Muscle layer of colon (tissue), 2 donors: ENCODE measurements around the gene TRAF7.

Experiments used
- H3K27ac ChIP-seq: one replicate; pipeline ENCODE4 v1.7.0; 2013; ENCODE audit warnings: low read depth, mild to moderate bottlenecking, low read length, moderate library complexity
- H3K27me3 ChIP-seq, 2 donors: one replicate each; pipeline ENCODE4 v1.7.0; 2013; ENCODE audit warnings: low read length in 2 of 2, mild to moderate bottlenecking in 2 of 2; ENCODE audit not compliant: insufficient read depth in 2 of 2, control insufficient read depth in 1 of 2
- H3K36me3 ChIP-seq: one replicate; pipeline ENCODE4 v1.7.0; 2013; ENCODE audit warnings: mild to moderate bottlenecking, low read length; ENCODE audit not compliant: insufficient read depth
- H3K4me1 ChIP-seq: one replicate; pipeline ENCODE4 v1.7.0; 2013; ENCODE audit warnings: mild to moderate bottlenecking, low read length; ENCODE audit not compliant: insufficient read depth
- H3K4me3 ChIP-seq, 2 donors: one replicate each; pipeline ENCODE4 v1.7.0; 2013; ENCODE audit warnings: low read length in 2 of 2, low read depth in 1 of 2, mild to moderate bottlenecking in 1 of 2, moderate library complexity in 1 of 2
- H3K9ac ChIP-seq: one replicate; pipeline ENCODE4 v1.7.0; 2013; ENCODE audit warnings: low read length
- H3K9me3 ChIP-seq: one replicate; pipeline ENCODE4 v1.7.0; 2013; ENCODE audit warnings: mild to moderate bottlenecking, low read length
- donor health status: abdominal sarcoma.
- donor health status: Adenocarcinoma of cecum.

Gene TRAF7

GRCh38 chr16:2209258-2210008, 53.9 kb downstream of the TRAF7 start:
- no peak overlapping the region for H3K9ac ChIP-seq
- H3K4me1 ChIP-seq, result peaks cover 23% of the 10 kb centered on the region
- no peak overlapping the region for H3K27ac ChIP-seq
- H3K4me3 ChIP-seq, result no peak overlapping the region
- no peaks in the 10 kb centered on the region for H3K9me3 ChIP-seq
- H3K27me3 ChIP-seq, result no peaks in the 10 kb centered on the region
- H3K36me3 ChIP-seq, result peaks cover 19% of the 10 kb centered on the region

DNA sequence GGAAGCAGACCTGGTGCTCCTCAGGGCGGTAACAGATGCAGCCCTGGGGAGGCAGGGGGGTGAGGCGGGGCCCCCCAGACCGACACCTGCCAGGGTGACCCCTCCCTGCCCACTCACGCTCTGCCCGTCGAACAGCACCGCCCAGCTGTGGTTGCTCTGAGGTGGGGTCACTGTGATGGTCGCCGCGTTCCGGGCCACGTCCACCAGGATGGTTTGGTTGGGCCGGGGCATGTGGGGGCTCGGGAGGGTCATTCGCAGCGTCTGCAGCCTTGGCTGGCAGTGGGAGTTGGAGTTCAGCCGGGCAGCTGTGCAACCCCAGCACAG, 54.4 kb downstream of the TRAF7 start:
- Histone ChIP-seq H3K27ac (no peak overlapping the region), H3K4me1 (peaks cover 18% of the 10 kb centered on the region), H3K4me3 (no peak overlapping the region), H3K9me3 (no peaks in the 10 kb centered on the region), H3K36me3 (peaks cover 19% of the 10 kb centered on the region), H3K27me3 (no peaks in the 10 kb centered on the region), H3K9ac (no peak overlapping the region)

DNA sequence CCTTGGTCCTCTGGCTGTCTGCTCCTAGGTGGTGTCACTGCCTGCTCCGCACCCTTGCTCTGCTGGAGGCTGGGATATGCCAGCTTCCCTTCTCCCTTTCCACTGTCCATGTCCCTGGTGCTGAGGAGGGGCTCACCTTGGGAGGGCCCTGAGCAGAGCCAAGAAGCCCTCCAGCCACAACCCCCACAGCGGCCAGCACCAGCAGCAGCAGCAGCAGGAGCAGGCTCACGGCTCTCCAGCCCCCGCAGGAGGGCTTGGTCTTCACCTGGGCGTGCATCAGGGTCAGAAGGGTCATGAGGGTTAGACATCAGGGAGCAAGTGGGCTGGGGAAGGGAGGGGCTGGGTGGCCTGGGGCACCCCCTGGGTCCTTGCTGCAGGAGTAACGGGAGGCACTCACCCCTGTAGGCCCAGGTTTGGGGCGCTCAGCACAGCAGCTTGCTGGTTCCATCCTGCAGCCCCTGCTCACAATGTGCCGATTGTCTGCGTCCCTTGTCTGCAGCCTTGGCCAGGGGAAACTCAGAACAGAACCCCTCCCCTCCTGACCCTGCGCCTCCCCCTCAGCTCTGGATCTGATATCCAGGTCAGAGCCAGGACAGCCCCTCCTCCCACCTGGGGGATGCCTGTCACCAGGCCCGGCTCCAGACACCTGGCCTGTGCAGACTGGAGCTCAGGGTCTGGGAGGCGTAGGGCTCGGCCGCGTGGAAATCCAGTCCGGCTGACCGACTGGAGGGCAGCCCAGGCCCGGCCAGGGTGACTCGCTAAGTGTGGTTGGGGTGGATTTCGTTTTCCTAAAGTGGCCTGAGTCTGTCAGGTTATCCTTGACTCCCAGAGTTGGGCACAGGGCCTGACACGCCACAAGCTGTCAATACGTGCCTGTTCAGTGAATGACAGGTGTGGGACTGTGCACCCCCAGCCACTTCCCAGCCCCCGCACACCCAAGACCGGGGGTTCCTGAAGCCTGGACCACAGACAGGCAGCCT, 55.1 kb downstream of the TRAF7 start, which contains the start of gene BRICD5:
TSS of gene BRICD5 (minus strand) at position 478 of the 980 bp plus-strand sequence. CDS start at position 448, 30 bp downstream.
- H3K4me1 ChIP-seq, result peaks cover 18% of the 10 kb centered on the region
- no peaks in the 10 kb centered on the region for H3K27me3 ChIP-seq
- peaks cover 19% of the 10 kb centered on the region for H3K36me3 ChIP-seq
- H3K9ac ChIP-seq, result no peak within 1 kb of the TSS
- no peaks in the 10 kb centered on the region for H3K9me3 ChIP-seq
- no peak within 1 kb of the TSS for H3K27ac ChIP-seq
- no peak within 1 kb of the TSS for H3K4me3 ChIP-seq

DNA sequence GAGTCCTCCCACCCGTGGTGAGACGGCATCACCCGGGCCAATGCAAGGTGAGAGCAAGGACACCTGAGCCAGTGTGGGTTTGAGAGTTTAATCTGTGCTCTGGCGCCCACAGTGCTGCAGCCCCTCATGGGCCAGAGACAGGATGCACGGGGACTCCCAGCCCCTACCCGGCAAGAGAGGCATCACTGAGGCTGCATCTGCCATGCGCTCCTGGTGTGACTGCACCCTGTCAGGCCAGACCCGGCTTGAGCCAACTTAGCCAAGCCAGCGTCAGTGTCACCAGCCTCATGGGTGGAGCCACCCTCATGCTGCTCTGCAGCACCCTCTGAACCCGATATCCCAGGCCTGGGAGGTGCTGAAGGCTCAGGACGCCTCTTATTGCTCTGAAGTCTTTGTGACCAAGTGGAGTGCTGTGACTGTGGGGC, 56.4 kb downstream of the TRAF7 start:
- H3K4me1 ChIP-seq, result peaks cover 12% of the 10 kb centered on the region
- no peaks in the 10 kb centered on the region for H3K9me3 ChIP-seq
- H3K4me3 ChIP-seq, result no peak overlapping the region
- H3K9ac ChIP-seq, result no peak overlapping the region
- peaks cover 19% of the 10 kb centered on the region for H3K36me3 ChIP-seq
- H3K27ac ChIP-seq, result no peak overlapping the region
- H3K27me3 ChIP-seq, result no peaks in the 10 kb centered on the region

DNA sequence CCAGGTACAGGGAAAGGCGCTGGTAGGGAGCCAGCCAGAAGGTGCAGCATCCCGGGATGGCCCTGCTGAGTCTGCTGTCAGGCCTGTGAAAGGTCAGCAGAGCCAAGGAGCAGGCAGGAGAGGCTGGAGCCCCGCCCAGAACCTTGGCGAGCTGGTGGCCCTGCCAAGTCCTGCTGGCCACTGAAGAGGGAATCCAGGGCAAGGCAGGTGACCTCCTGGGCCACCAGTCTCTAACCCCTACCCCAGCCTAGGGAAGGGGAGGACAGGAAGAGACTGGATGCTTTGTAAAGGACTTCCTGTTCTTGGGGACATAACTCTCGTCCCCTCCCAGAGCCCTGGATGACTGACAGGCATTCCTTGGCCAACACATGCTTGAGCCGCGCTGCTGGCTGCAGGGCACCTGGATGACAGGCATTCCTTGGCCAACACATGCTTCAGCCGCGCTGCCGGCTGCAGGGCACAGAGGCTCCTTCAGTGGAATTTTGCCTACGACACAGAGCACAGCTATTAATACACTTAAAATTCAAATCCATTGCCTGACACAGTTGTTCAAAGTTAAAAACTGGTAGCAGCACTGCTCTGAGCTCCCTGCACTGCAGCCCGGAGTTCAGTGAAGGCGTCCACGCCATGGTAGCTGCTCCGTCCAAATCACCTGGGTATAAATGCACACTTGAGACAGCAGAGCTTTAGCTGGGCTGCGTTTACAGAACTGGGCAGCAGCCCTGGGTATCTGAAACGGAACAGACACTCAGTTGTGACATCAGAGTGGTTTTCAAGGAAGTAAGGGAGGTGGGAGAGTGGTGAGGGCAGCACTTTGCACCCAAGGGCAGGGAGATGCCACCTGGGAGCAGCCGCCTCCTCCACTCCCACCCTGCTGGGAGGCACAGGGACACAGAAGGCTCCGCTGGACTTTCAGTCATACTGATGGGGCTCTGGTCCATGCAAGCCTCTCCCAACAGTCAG, 57.1 kb downstream of the TRAF7 start:
- H3K27ac ChIP-seq, result no peak overlapping the region
- no peak overlapping the region for H3K9ac ChIP-seq
- H3K4me3 ChIP-seq, result peak overlapping the region in 1 of 2 donors; percentile 6
- H3K27me3 ChIP-seq, result no peaks in the 10 kb centered on the region
- no peaks in the 10 kb centered on the region for H3K9me3 ChIP-seq
- peaks cover 12% of the 10 kb centered on the region for H3K4me1 ChIP-seq
- H3K36me3 ChIP-seq, result peaks cover 15% of the 10 kb centered on the region

DNA sequence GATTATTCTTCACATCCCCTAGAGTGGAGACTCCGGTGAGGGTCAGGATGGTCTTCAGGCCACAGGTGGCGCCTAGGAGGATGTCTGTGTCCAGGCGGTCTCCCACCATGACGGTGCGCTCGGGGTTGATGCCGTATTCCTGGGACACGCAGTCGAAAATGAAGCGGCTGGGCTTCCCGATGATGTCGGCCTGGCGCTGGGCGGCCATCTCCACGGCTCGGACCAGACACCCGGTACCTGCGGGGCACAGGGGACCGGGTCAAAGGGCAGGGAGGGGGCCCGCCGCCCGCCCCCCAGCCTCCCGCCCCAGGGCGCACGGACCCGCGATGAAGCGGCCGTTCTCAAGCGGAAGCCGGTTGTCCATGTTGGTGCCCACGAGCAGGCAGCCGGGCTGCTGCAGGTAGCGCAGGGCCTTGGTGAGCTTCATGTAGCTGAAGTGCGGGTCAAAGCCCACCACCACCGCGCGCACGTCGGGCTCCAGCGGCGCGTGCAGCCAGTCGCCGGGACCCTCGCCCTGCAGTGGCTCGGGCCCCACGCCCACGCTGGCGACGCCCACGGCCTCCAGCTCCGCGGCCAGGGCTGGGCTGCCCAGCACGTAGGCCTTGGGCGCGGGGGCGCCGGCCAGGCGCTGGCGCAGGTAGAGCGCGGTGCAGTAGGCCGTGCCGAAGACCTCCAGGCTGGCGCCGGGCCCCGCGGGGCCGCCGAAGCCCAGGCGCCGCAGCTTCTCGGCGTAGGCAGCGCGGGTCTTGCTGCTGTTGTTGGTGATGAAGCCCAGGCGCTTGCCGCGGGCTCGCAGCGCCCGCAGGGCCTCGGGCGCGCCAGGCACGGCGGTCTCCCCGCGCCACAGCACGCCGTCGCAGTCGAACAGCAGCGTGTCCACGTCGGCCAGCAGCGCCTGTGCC, 58.5 kb downstream of the TRAF7 start:
- H3K9me3 ChIP-seq, result no peaks in the 10 kb centered on the region
- peak overlapping the region; percentile 63 to 80 for H3K4me3 ChIP-seq
- peak overlapping the region; percentile 78 for H3K27ac ChIP-seq
- no peaks in the 10 kb centered on the region for H3K27me3 ChIP-seq
- H3K4me1 ChIP-seq, result peaks cover 12% of the 10 kb centered on the region
- H3K36me3 ChIP-seq, result peaks cover 2% of the 10 kb centered on the region
- peak overlapping the region; percentile 21 for H3K9ac ChIP-seq

GRCh38 chr16:2214719-2214968, 59.1 kb downstream of the TRAF7 start, which contains the start of gene PGP:
Gene PGP (minus strand): TSS chr16:2214840. CDS start chr16:2214777, 63 bp downstream.
- peak within 1 kb of the TSS; percentile 88 for H3K27ac ChIP-seq
- no peaks in the 10 kb centered on the region for H3K9me3 ChIP-seq
- H3K4me3 ChIP-seq, result peak within 1 kb of the TSS; percentile 63 to 80
- peak within 1 kb of the TSS; percentile 21 for H3K9ac ChIP-seq
- H3K27me3 ChIP-seq, result no peaks in the 10 kb centered on the region
- no peaks in the 10 kb centered on the region for H3K36me3 ChIP-seq
- peaks cover 12% of the 10 kb centered on the region for H3K4me1 ChIP-seq

DNA sequence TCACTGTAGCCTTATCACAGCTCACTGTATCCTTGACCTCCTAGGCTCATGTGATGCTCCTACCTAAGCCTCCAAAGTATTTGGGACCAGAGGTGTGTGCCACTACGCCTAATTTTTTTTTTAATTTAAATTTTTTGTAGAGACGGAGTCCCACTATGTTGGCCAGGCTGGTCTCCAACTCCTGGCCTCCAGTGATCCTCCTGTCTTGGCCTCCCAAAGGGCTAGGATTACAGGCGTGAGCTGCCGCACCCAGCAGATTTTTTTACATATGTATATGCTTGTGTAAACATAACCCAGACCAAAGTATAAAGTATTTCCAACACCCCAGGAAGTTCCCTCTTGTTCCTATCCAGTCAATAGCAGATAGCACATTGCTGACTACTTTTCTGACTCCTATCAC, 60.7 kb downstream of the TRAF7 start:
- Histone ChIP-seq H3K4me3 (no peak overlapping the region), H3K4me1 (peaks cover 12% of the 10 kb centered on the region), H3K27me3 (no peaks in the 10 kb centered on the region), H3K36me3 (no peaks in the 10 kb centered on the region), H3K27ac (no peak overlapping the region), H3K9ac (no peak overlapping the region), H3K9me3 (no peaks in the 10 kb centered on the region)

DNA sequence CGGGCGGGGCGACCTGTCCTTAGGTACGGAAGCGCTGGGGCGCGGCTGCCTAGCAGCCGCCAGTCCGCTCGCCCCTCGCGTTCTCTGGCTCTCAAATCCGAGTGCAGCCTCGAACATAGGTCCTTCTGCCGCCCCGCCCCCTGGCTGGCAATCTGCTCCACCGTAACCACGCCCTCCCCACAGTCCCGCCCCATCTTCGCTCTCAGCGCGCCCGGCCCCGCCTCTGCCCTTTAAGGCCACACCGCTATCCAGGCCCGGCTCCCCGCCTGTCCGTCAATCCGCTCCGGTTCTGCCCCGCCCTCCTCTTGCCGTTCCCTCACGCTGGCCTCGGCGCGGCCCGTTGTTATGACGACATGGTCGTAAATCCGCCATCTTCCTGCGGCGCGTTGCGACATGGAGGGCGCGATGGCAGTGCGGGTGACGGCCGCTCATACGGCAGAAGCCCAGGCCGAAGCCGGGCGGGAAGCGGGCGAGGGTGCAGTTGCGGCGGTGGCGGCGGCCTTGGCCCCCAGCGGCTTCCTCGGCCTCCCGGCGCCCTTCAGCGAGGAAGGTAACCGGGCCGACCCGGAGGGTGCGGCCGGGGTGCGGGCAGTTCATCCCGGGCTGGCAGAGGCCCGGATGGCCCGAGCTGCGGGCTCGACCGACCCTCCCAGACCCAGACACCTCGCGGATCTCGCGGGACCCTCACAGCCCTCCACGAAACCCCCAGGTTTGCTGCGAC, 67.8 kb downstream of the TRAF7 start, which contains the start of gene E4F1:
TSS of gene E4F1 (plus strand) at position 371 of the 721 bp plus-strand sequence. CDS start at position 394, 23 bp downstream.
- H3K36me3 ChIP-seq, result no peaks in the 10 kb centered on the region
- no peaks in the 10 kb centered on the region for H3K9me3 ChIP-seq
- peaks cover 21% of the 10 kb centered on the region for H3K4me1 ChIP-seq
- H3K27me3 ChIP-seq, result no peaks in the 10 kb centered on the region
- H3K4me3 ChIP-seq, result peak within 1 kb of the TSS; percentile 85 to 99
- H3K9ac ChIP-seq, result peak within 1 kb of the TSS; percentile 78
- peak within 1 kb of the TSS; percentile 94 for H3K27ac ChIP-seq
